PFSK-1 (cell line): ENCODE results near the gene DRAXIN.

Experiments used
- FOXP2 ChIP-seq: optimal IDR thresholded peaks from 2 replicates; pipeline ENCODE3; 2011; ENCODE audit warnings: borderline replicate concordance, control low read depth, inconsistent platforms; ENCODE audit not compliant: insufficient read depth; ENCODE audit errors: extremely low read length, extremely low read depth
- POLR2AphosphoS5 ChIP-seq: IDR thresholded peaks from 2 replicates; pipeline ENCODE4 v1.6.1; 2012; ENCODE audit warnings: low read depth, mild to moderate bottlenecking, control low read depth, low read length, moderate library complexity
- SIN3A ChIP-seq: IDR thresholded peaks from 2 replicates; pipeline ENCODE4 v1.6.1; 2012; ENCODE audit warnings: mild to moderate bottlenecking, low read length, moderate library complexity, borderline replicate concordance; ENCODE audit not compliant: insufficient read depth
- TAF1 ChIP-seq: IDR thresholded peaks from 2 replicates; pipeline ENCODE4 v1.6.1; 2012; ENCODE audit warnings: low read length, control low read depth, borderline replicate concordance; ENCODE audit not compliant: insufficient read depth
- TF ChIP-seq, protein P1 (sequence below), 2 experiments: IDR thresholded peaks; 2 replicates each; pipeline versions ENCODE4 v1.6.1 to v1.8.0; 2011 to 2012; ENCODE audit warnings: low read depth in 2 of 2, low read length in 2 of 2, control low read depth in 1 of 2, inconsistent platforms in 1 of 2, mild to moderate bottlenecking in 1 of 2, moderate library complexity in 1 of 2; ENCODE audit not compliant: insufficient read depth in 1 of 2

DNA sequence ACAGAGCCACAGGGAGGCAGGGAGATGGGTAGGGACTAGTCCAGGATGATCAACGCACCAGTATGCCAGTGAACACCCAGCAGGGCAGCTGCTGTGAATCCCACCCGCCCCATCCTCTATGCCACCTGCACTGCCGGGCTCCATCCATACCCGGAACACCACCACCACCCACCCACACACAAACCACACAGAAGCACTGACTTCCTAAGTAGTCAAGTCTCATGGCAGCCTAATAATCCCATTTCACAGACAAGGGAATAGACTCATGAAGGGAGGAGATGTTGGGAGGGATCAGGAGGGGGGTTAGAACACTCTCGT is 6.3 kb downstream of the DRAXIN start:
- TF ChIP-seq POLR2AphosphoS5 (no peak), SIN3A (no peak), FOXP2 (no peak), TAF1 (no peak)
- TF ChIP-seq, protein P1, sequence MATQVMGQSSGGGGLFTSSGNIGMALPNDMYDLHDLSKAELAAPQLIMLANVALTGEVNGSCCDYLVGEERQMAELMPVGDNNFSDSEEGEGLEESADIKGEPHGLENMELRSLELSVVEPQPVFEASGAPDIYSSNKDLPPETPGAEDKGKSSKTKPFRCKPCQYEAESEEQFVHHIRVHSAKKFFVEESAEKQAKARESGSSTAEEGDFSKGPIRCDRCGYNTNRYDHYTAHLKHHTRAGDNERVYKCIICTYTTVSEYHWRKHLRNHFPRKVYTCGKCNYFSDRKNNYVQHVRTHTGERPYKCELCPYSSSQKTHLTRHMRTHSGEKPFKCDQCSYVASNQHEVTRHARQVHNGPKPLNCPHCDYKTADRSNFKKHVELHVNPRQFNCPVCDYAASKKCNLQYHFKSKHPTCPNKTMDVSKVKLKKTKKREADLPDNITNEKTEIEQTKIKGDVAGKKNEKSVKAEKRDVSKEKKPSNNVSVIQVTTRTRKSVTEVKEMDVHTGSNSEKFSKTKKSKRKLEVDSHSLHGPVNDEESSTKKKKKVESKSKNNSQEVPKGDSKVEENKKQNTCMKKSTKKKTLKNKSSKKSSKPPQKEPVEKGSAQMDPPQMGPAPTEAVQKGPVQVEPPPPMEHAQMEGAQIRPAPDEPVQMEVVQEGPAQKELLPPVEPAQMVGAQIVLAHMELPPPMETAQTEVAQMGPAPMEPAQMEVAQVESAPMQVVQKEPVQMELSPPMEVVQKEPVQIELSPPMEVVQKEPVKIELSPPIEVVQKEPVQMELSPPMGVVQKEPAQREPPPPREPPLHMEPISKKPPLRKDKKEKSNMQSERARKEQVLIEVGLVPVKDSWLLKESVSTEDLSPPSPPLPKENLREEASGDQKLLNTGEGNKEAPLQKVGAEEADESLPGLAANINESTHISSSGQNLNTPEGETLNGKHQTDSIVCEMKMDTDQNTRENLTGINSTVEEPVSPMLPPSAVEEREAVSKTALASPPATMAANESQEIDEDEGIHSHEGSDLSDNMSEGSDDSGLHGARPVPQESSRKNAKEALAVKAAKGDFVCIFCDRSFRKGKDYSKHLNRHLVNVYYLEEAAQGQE (IDR thresholded peaks at IDR 0.05; ENCODE audit: insufficient read depth in 1 of 2, low read depth in 2 of 2, low read length in 2 of 2) = no peak
